NT2/D1 (cell line): ENCODE measurements around the gene MAGI1.

Experiments used
- SUZ12 ChIP-seq: IDR thresholded peaks from 2 replicates; pipeline ENCODE4 v1.6.1; 2011; ENCODE audit not compliant: insufficient read length, insufficient read depth; ENCODE audit errors: extremely low read depth
- ZNF274 ChIP-seq: IDR thresholded peaks from 2 replicates; pipeline ENCODE4 v1.6.1; 2011; ENCODE audit warnings: mild to moderate bottlenecking, low read depth, low read length

- no peak for TF ChIP-seq SUZ12
- no peak for TF ChIP-seq ZNF274
Measured at GRCh38 chr3:65326574-65326973, 712.1 kb downstream of the MAGI1 start.
